Liver (tissue), 3 donors: Measurements from ENCODE around the gene IZUMO2.

Source experiments
- ATF3 ChIP-seq: IDR thresholded peaks from 2 replicates; pipeline ENCODE4 v1.6.1; 2016; ENCODE audit warnings: antibody characterized with exemption
- CTCF ChIP-seq: fragments of 150-350 bp; IDR thresholded peaks from 2 replicates; pipeline ENCODE4 v1.5.1; 2017; ENCODE audit warnings: improper control_type of control experiment, low read depth, low read length; ENCODE audit not compliant: missing input control
- EGR1 ChIP-seq, 2 donors: IDR thresholded peaks; 2 replicates each; pipeline ENCODE4 v1.6.1; 2016 to 2018; ENCODE audit warnings: antibody characterized with exemption in 2 of 2, low read depth in 2 of 2
- RAD21 ChIP-seq, 2 donors: IDR thresholded peaks; 2 replicates each; pipeline ENCODE4 v1.6.1; 2016; ENCODE audit warnings: antibody characterized with exemption in 2 of 2, mild to moderate bottlenecking in 2 of 2
- REST ChIP-seq: IDR thresholded peaks from 2 replicates; pipeline ENCODE4 v1.6.1; 2016; ENCODE audit warnings: antibody characterized with exemption, mild to moderate bottlenecking
- RXRA ChIP-seq, 2 donors: IDR thresholded peaks; 2 replicates each; pipeline ENCODE4 v1.6.1; 2017 to 2018; ENCODE audit warnings: antibody characterized with exemption in 2 of 2, mild to moderate bottlenecking in 1 of 2
- SP1 ChIP-seq: IDR thresholded peaks from 2 replicates; pipeline ENCODE4 v1.6.1; 2018; ENCODE audit warnings: antibody characterized with exemption, mild to moderate bottlenecking
- TAF1 ChIP-seq: conservative IDR thresholded peaks from 2 replicates; pipeline ENCODE4 v1.6.1; 2016; ENCODE audit warnings: antibody characterized with exemption, mild to moderate bottlenecking
- YY1 ChIP-seq: IDR thresholded peaks from 2 replicates; pipeline ENCODE4 v1.6.1; 2016; ENCODE audit warnings: antibody characterized with exemption, mild to moderate bottlenecking
- ZBTB33 ChIP-seq: IDR thresholded peaks from 2 replicates; pipeline ENCODE4 v1.6.1; 2016; ENCODE audit warnings: antibody characterized with exemption
- donor health status: healthy.
- donor health status: healthy.

- no peak for TF ChIP-seq REST
- no peak for TF ChIP-seq CTCF
- no peak for TF ChIP-seq EGR1 (IDR thresholded peaks at IDR 0.05; ENCODE audit: low read depth in 2 of 2)
- TF ChIP-seq SP1: no peak
- TF ChIP-seq TAF1: no peak
- TF ChIP-seq ATF3: no peak
- TF ChIP-seq RXRA (IDR thresholded peaks at IDR 0.05): no peak
- no peak for TF ChIP-seq RAD21 (IDR thresholded peaks at IDR 0.05)
- TF ChIP-seq YY1: no peak
- no peak for TF ChIP-seq ZBTB33
Observed at GRCh38 chr19:50207730-50208129, 44.6 kb upstream of the IZUMO2 start.
